GM19043 (cell line): ENCODE data around the gene AFG1L.
A peak's percentile ranks its signal among the peaks of the same experiment; 100 is the strongest.
"Not testable (repeated sequence)": the region's sequence is repeated elsewhere in the genome, so short reads cannot be mapped to it uniquely, and the experiment has no call there.

Source experiments
- ATAC-seq: cut with Tn5 transposase; IDR thresholded peaks from one replicate; pipeline ENCODE4 v1.9.1; 2021; ENCODE audit warnings: low read depth; ENCODE audit not compliant: unreplicated experiment

AFG1L gene

GRCh38 chr6:108287373-108287772 is 7.5 kb upstream of the AFG1L start:
- no peak for ATAC-seq

GRCh38 chr6:108288742-108289141 is 6.1 kb upstream of the AFG1L start:
- ATAC-seq, result no peak

- no peak for ATAC-seq
Measured at GRCh38 chr6:108291091-108291490, 3.8 kb upstream of the AFG1L start.

- ATAC-seq, result not testable (repeated sequence)
Measured at GRCh38 chr6:108292561-108292960, 2.3 kb upstream of the AFG1L start.

- no peak for ATAC-seq
Measured at GRCh38 chr6:108293527-108294296, 1.1 kb upstream of the AFG1L start.

- peak; percentile 10 for ATAC-seq
Measured at GRCh38 chr6:108294297-108294726, 542 bp upstream of the AFG1L start.

GRCh38 chr6:108295676-108296075 is 822 bp downstream of the AFG1L start:
- no peak for ATAC-seq

- no peak for ATAC-seq
Measured at GRCh38 chr6:108302386-108302785, 7.5 kb downstream of the AFG1L start.

- no peak for ATAC-seq
Measured at GRCh38 chr6:108304646-108305045, 9.8 kb downstream of the AFG1L start.

GRCh38 chr6:108308641-108309040 is 13.8 kb downstream of the AFG1L start:
- not testable (repeated sequence) for ATAC-seq

GRCh38 chr6:108309844-108310243 is 15.0 kb downstream of the AFG1L start:
- ATAC-seq, result no peak

- no peak for ATAC-seq
Measured at GRCh38 chr6:108312605-108313004, 17.8 kb downstream of the AFG1L start.

GRCh38 chr6:108321253-108321747 is 26.4 kb downstream of the AFG1L start:
- no peak for ATAC-seq

- ATAC-seq, result no peak
Measured at GRCh38 chr6:108322728-108323127, 27.9 kb downstream of the AFG1L start.

GRCh38 chr6:108323710-108324466 is 29.0 kb downstream of the AFG1L start:
- no peak for ATAC-seq

- ATAC-seq, result not testable (repeated sequence)
Measured at GRCh38 chr6:108330221-108330785, 35.4 kb downstream of the AFG1L start.

GRCh38 chr6:108330806-108331205 is 36.0 kb downstream of the AFG1L start:
- ATAC-seq, result no peak

GRCh38 chr6:108331982-108332381 is 37.1 kb downstream of the AFG1L start:
- ATAC-seq, result no peak

- no peak for ATAC-seq
Measured at GRCh38 chr6:108336971-108337370, 42.1 kb downstream of the AFG1L start.

GRCh38 chr6:108337721-108338120 is 42.9 kb downstream of the AFG1L start:
- ATAC-seq, result no peak

GRCh38 chr6:108341372-108341771 is 46.5 kb downstream of the AFG1L start:
- ATAC-seq, result no peak
